NCI-H187 treated with DMSO at 0.1 percent for 48 hours (cell line): ENCODE data around the gene DBI.
A peak's percentile ranks its signal among the peaks of the same experiment; 100 is the strongest.

Source experiments
- DNase-seq: peaks from one replicate; lab custom pipeline; 2025; lab: John Stamatoyannopoulos, UW

Gene DBI

GRCh38 chr2:119366649-119367471 lies at the start of gene DBI, which contains the start of gene C2orf76:
Gene DBI (plus strand): TSS chr2:119366977. CDS start chr2:119367052, 75 bp downstream.
Gene C2orf76 (minus strand): TSS chr2:119366834. CDS start chr2:119339959, 26,875 bp downstream.
- peak; percentile 58 for DNase-seq

- DNase-seq, result no peak
Observed at GRCh38 chr2:119317554-119317953, 49.2 kb upstream of the DBI start.

- DNase-seq, result no peak
Observed at GRCh38 chr2:119319593-119319992, 47.2 kb upstream of the DBI start.

- DNase-seq, result no peak
Observed at GRCh38 chr2:119323459-119323858, 43.3 kb upstream of the DBI start.

- DNase-seq, result no peak
Observed at GRCh38 chr2:119324685-119325270, 42.0 kb upstream of the DBI start.

GRCh38 chr2:119326938-119327337 lies 39.8 kb upstream of the DBI start:
- DNase-seq, result no peak

- no peak for DNase-seq
Observed at GRCh38 chr2:119327431-119327830, 39.3 kb upstream of the DBI start.

- DNase-seq, result no peak
Observed at GRCh38 chr2:119332953-119333352, 33.8 kb upstream of the DBI start.

GRCh38 chr2:119333360-119333759 lies 33.4 kb upstream of the DBI start:
- no peak for DNase-seq

GRCh38 chr2:119333833-119334232 lies 32.9 kb upstream of the DBI start:
- no peak for DNase-seq

GRCh38 chr2:119337749-119338148 lies 29.0 kb upstream of the DBI start:
- DNase-seq, result no peak

- no peak for DNase-seq
Observed at GRCh38 chr2:119338272-119338671, 28.5 kb upstream of the DBI start.

- no peak for DNase-seq
Observed at GRCh38 chr2:119338826-119339561, 27.8 kb upstream of the DBI start.

GRCh38 chr2:119339562-119339923 lies 27.2 kb upstream of the DBI start:
- no peak for DNase-seq

- DNase-seq, result no peak
Observed at GRCh38 chr2:119341684-119342083, 25.1 kb upstream of the DBI start.

GRCh38 chr2:119349289-119349688 lies 17.5 kb upstream of the DBI start:
- DNase-seq, result no peak

- no peak for DNase-seq
Observed at GRCh38 chr2:119350311-119350998, 16.3 kb upstream of the DBI start.

GRCh38 chr2:119352357-119352756 lies 14.4 kb upstream of the DBI start:
- DNase-seq, result no peak

- no peak for DNase-seq
Observed at GRCh38 chr2:119354860-119355259, 11.9 kb upstream of the DBI start.

- DNase-seq, result no peak
Observed at GRCh38 chr2:119359774-119360173, 7.0 kb upstream of the DBI start.

- DNase-seq, result no peak
Observed at GRCh38 chr2:119360423-119360966, 6.3 kb upstream of the DBI start.

- DNase-seq, result no peak
Observed at GRCh38 chr2:119364798-119365197, 2.0 kb upstream of the DBI start.
